HUES6 (cell line): ENCODE data around the gene GRID1.
"Not testable (repeated sequence)": the region's sequence is repeated elsewhere in the genome, so short reads cannot be mapped to it uniquely, and the experiment has no call there.

Experiments used
- H3K27ac ChIP-seq: 2 replicates; pipeline ENCODE4 v1.7.0; 2013; ENCODE audit warnings: low read depth, mild to moderate bottlenecking, low read length, inconsistent platforms
- H3K27me3 ChIP-seq: 2 replicates; pipeline ENCODE4 v1.6.1; 2013; ENCODE audit warnings: low read length; ENCODE audit not compliant: control insufficient read depth, insufficient read depth
- H3K36me3 ChIP-seq: 2 replicates; pipeline ENCODE4 v1.6.1; 2013; ENCODE audit warnings: low read length; ENCODE audit not compliant: control insufficient read depth, insufficient read depth
- H3K4me1 ChIP-seq: 2 replicates; pipeline ENCODE4 v1.6.1; 2013; ENCODE audit warnings: low read length; ENCODE audit not compliant: control insufficient read depth, insufficient read depth
- H3K4me3 ChIP-seq: 2 replicates; pipeline ENCODE4 v1.5.1; 2013; ENCODE audit warnings: low read depth, low read length
- H3K9ac ChIP-seq: one replicate; pipeline ENCODE4 v1.6.1; 2013; ENCODE audit warnings: mild to moderate bottlenecking, low read length
- H3K9me3 ChIP-seq: 2 replicates; pipeline ENCODE4 v1.6.1; 2013; ENCODE audit warnings: low read depth, low read length; ENCODE audit not compliant: control insufficient read depth, insufficient read depth

The GRID1 gene

GRCh38 chr10:86176850-86177536 lies 189.6 kb downstream of the GRID1 start:
- H3K9ac ChIP-seq, result no peak overlapping the region
- H3K27me3 ChIP-seq, result no peaks in the 10 kb centered on the region
- no peaks in the 10 kb centered on the region for H3K4me1 ChIP-seq
- H3K4me3 ChIP-seq, result no peak overlapping the region
- no peaks in the 10 kb centered on the region for H3K36me3 ChIP-seq
- no peaks in the 10 kb centered on the region for H3K9me3 ChIP-seq
- H3K27ac ChIP-seq, result no peak overlapping the region

- not testable (repeated sequence) for H3K4me1 ChIP-seq, H3K9me3 ChIP-seq, H3K27me3 ChIP-seq, H3K27ac ChIP-seq, H3K9ac ChIP-seq, H3K36me3 ChIP-seq, H3K4me3 ChIP-seq
Observed at GRCh38 chr10:86175476-86175875, 191.1 kb downstream of the GRID1 start.

GRCh38 chr10:86172301-86172700 lies 194.3 kb downstream of the GRID1 start:
- Histone ChIP-seq H3K4me1 (no peaks in the 10 kb centered on the region), H3K9me3 (no peaks in the 10 kb centered on the region), H3K9ac (no peak overlapping the region), H3K4me3 (no peak overlapping the region), H3K27me3 (no peaks in the 10 kb centered on the region), H3K27ac (no peak overlapping the region), H3K36me3 (no peaks in the 10 kb centered on the region)

- no peaks in the 10 kb centered on the region for H3K4me1 ChIP-seq
- no peaks in the 10 kb centered on the region for H3K27me3 ChIP-seq
- H3K27ac ChIP-seq, result no peak overlapping the region
- no peaks in the 10 kb centered on the region for H3K9me3 ChIP-seq
- H3K36me3 ChIP-seq, result no peaks in the 10 kb centered on the region
- H3K9ac ChIP-seq, result no peak overlapping the region
- no peak overlapping the region for H3K4me3 ChIP-seq
Observed at GRCh38 chr10:86170255-86171108, 196.1 kb downstream of the GRID1 start.

GRCh38 chr10:86169506-86170254 lies 196.9 kb downstream of the GRID1 start:
- no peak overlapping the region for H3K4me3 ChIP-seq

GRCh38 chr10:86169066-86169465 lies 197.5 kb downstream of the GRID1 start:
- Histone ChIP-seq H3K27ac (no peak overlapping the region), H3K4me1 (no peaks in the 10 kb centered on the region), H3K36me3 (no peaks in the 10 kb centered on the region), H3K9ac (no peak overlapping the region), H3K4me3 (no peak overlapping the region), H3K27me3 (no peaks in the 10 kb centered on the region), H3K9me3 (no peaks in the 10 kb centered on the region)

More at GRCh38 chr10:86169506-86170254, 196.9 kb downstream of the GRID1 start:
- no peak overlapping the region for H3K9ac ChIP-seq
- no peaks in the 10 kb centered on the region for H3K36me3 ChIP-seq
- no peaks in the 10 kb centered on the region for H3K4me1 ChIP-seq
- H3K27me3 ChIP-seq, result no peaks in the 10 kb centered on the region
- no peak overlapping the region for H3K27ac ChIP-seq
- no peaks in the 10 kb centered on the region for H3K9me3 ChIP-seq

- Histone ChIP-seq H3K27ac (no peak overlapping the region), H3K4me1 (no peaks in the 10 kb centered on the region), H3K9me3 (no peaks in the 10 kb centered on the region), H3K4me3 (no peak overlapping the region), H3K27me3 (no peaks in the 10 kb centered on the region), H3K9ac (no peak overlapping the region), H3K36me3 (no peaks in the 10 kb centered on the region)
Observed at GRCh38 chr10:86168256-86168655, 198.3 kb downstream of the GRID1 start.

- Histone ChIP-seq H3K36me3 (no peaks in the 10 kb centered on the region), H3K4me1 (no peaks in the 10 kb centered on the region), H3K27me3 (no peaks in the 10 kb centered on the region), H3K27ac (no peak overlapping the region), H3K4me3 (no peak overlapping the region), H3K9me3 (no peaks in the 10 kb centered on the region), H3K9ac (no peak overlapping the region)
Observed at GRCh38 chr10:86167762-86168128, 198.8 kb downstream of the GRID1 start.

GRCh38 chr10:86167121-86167761 lies 199.4 kb downstream of the GRID1 start:
- no peak overlapping the region for H3K27ac ChIP-seq
- H3K9me3 ChIP-seq, result no peaks in the 10 kb centered on the region
- H3K36me3 ChIP-seq, result no peaks in the 10 kb centered on the region
- H3K9ac ChIP-seq, result no peak overlapping the region
- H3K4me1 ChIP-seq, result no peaks in the 10 kb centered on the region
- no peaks in the 10 kb centered on the region for H3K27me3 ChIP-seq
- no peak overlapping the region for H3K4me3 ChIP-seq

- Histone ChIP-seq H3K27me3 (no peaks in the 10 kb centered on the region), H3K9ac (no peak overlapping the region), H3K4me1 (no peaks in the 10 kb centered on the region), H3K9me3 (no peaks in the 10 kb centered on the region), H3K4me3 (no peak overlapping the region), H3K36me3 (no peaks in the 10 kb centered on the region), H3K27ac (no peak overlapping the region)
Observed at GRCh38 chr10:86165666-86166065, 200.9 kb downstream of the GRID1 start.
